NCI-H1417 treated with DMSO at 0.1 percent for 48 hours (cell line): ENCODE results near the gene KLHL25.
A peak's percentile ranks its signal among the peaks of the same experiment; 100 is the strongest.

Source experiments
- DNase-seq: peaks from one replicate; lab custom pipeline; 2025; lab: John Stamatoyannopoulos, UW

KLHL25 gene

GRCh38 chr15:85745525-85746150, 49.1 kb downstream of the KLHL25 start:
- DNase-seq, result no peak

GRCh38 chr15:85745023-85745422, 49.7 kb downstream of the KLHL25 start:
- DNase-seq, result no peak

- no peak for DNase-seq
Observed at GRCh38 chr15:85744579-85744978, 50.1 kb downstream of the KLHL25 start.

- no peak for DNase-seq
Observed at GRCh38 chr15:85743392-85744055, 51.2 kb downstream of the KLHL25 start.

- DNase-seq, result no peak
Observed at GRCh38 chr15:85742186-85742821, 52.4 kb downstream of the KLHL25 start.

- DNase-seq, result no peak
Observed at GRCh38 chr15:85741662-85742061, 53.1 kb downstream of the KLHL25 start.

GRCh38 chr15:85741021-85741421, 53.7 kb downstream of the KLHL25 start:
- no peak for DNase-seq

- DNase-seq, result no peak
Observed at GRCh38 chr15:85737061-85737460, 57.7 kb downstream of the KLHL25 start.

GRCh38 chr15:85733416-85733815, 61.3 kb downstream of the KLHL25 start:
- no peak for DNase-seq

GRCh38 chr15:85730001-85730820, 64.5 kb downstream of the KLHL25 start:
- peak; percentile 5 for DNase-seq

GRCh38 chr15:85727068-85727467, 67.7 kb downstream of the KLHL25 start:
- no peak for DNase-seq

GRCh38 chr15:85726454-85726853, 68.3 kb downstream of the KLHL25 start:
- DNase-seq, result no peak

GRCh38 chr15:85725564-85725963, 69.2 kb downstream of the KLHL25 start:
- DNase-seq, result no peak

GRCh38 chr15:85725019-85725418, 69.7 kb downstream of the KLHL25 start:
- DNase-seq, result no peak

- DNase-seq, result no peak
Observed at GRCh38 chr15:85723960-85724945, 70.5 kb downstream of the KLHL25 start.

GRCh38 chr15:85722374-85723152, 72.2 kb downstream of the KLHL25 start:
- no peak for DNase-seq

- no peak for DNase-seq
Observed at GRCh38 chr15:85718981-85719380, 75.7 kb downstream of the KLHL25 start.

GRCh38 chr15:85718271-85718971, 76.3 kb downstream of the KLHL25 start:
- no peak for DNase-seq

- DNase-seq, result no peak
Observed at GRCh38 chr15:85717212-85717611, 77.5 kb downstream of the KLHL25 start.

GRCh38 chr15:85716261-85716660, 78.5 kb downstream of the KLHL25 start:
- no peak for DNase-seq
